Lower leg skin (tissue), 4 donors: ENCODE data around the gene SLC35F3. TPM values are rescaled to one million over a fixed set of nuclear protein-coding genes. Genes with fewer than 3 reads are reported as not detected.
"Not testable (repeated sequence)": the region's sequence is repeated elsewhere in the genome, so short reads cannot be mapped to it uniquely, and the experiment has no call there.

Source experiments
- DNase-seq, 2 donors: peaks; one replicate each; pipeline ENCODE4 v3.0.0-alpha.2; 2019; ENCODE audit warnings: low spot score in 2 of 2
- H3K4me3 ChIP-seq: fragments of 200-600 bp; sonication (generic); 2 replicates; pipeline ENCODE4 v1.5.1; 2017; ENCODE audit warnings: mild to moderate bottlenecking, low read depth; ENCODE audit not compliant: poor library complexity, severe bottlenecking
- POLR2A ChIP-seq, 2 donors: fragments of 450-650 bp; IDR thresholded peaks; one replicate each; pipeline ENCODE4 v1.6.1; 2016 to 2017; ENCODE audit warnings: antibody characterized with exemption in 2 of 2, mild to moderate bottlenecking in 1 of 2, moderate library complexity in 1 of 2
- WGBS, 2 donors: methylation state at CpG; one replicate each; pipeline ENCODE4 v1.1.5; 2018; 5-methylcytosine and 5-hydroxymethylcytosine counted together
- intact Hi-C: fragments of 100-400 bp; cut with DNase I; formaldehyde crosslinking; loops from one replicate; pipeline ENCODE4 v1.15.0; 2023; ENCODE audit warnings: low total_unique reads
- total RNA-seq, 4 donors: library from RNA; depleted of rRNA; stranded (reverse); fragments of >200 nt; gene quantifications; one replicate each; pipeline ENCODE4 v1.1.0, GENCODE V29; 2016
- TF ChIP-seq, protein P1 (sequence below), 3 donors: fragments of 450-650 bp; IDR thresholded peaks; one replicate each; pipeline ENCODE4 v1.5.1; 2016; ENCODE audit warnings: antibody characterized with exemption in 3 of 3, mild to moderate bottlenecking in 3 of 3, moderate library complexity in 2 of 3

The SLC35F3 gene
- total RNA-seq, 4 donors from 2014 or later, result 0.42 to 0.83 (median 0.64) TPM

DNA sequence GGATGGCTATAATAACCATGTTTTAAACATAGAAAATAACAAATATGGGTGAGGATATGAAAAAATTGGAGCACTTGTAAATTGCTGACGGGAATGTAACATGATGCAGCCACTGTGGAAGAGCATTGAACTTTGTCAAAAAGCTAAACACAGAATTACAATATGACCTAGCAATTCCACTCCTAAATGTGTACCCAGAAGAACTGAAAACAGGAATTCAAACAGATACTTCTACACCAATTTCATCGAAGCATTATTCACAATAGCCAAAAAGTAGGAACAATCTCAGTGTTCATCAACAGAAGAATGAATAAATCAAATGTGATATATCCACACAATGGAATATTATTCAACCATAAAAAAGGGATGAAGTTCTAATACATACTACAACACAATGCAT is 436.1 kb downstream of the SLC35F3 start:
- TF ChIP-seq, protein P1, sequence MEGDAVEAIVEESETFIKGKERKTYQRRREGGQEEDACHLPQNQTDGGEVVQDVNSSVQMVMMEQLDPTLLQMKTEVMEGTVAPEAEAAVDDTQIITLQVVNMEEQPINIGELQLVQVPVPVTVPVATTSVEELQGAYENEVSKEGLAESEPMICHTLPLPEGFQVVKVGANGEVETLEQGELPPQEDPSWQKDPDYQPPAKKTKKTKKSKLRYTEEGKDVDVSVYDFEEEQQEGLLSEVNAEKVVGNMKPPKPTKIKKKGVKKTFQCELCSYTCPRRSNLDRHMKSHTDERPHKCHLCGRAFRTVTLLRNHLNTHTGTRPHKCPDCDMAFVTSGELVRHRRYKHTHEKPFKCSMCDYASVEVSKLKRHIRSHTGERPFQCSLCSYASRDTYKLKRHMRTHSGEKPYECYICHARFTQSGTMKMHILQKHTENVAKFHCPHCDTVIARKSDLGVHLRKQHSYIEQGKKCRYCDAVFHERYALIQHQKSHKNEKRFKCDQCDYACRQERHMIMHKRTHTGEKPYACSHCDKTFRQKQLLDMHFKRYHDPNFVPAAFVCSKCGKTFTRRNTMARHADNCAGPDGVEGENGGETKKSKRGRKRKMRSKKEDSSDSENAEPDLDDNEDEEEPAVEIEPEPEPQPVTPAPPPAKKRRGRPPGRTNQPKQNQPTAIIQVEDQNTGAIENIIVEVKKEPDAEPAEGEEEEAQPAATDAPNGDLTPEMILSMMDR (IDR thresholded peaks at IDR 0.05), result no peak
- no peak for TF ChIP-seq POLR2A (IDR thresholded peaks at IDR 0.05)
- no peak for DNase-seq
- intact Hi-C loops, result no loop called here
- no peak overlapping the region for H3K4me3 ChIP-seq
- 89 to 97% methylated on average over 2 of the region's 2 CpGs for WGBS, 2 donors

DNA sequence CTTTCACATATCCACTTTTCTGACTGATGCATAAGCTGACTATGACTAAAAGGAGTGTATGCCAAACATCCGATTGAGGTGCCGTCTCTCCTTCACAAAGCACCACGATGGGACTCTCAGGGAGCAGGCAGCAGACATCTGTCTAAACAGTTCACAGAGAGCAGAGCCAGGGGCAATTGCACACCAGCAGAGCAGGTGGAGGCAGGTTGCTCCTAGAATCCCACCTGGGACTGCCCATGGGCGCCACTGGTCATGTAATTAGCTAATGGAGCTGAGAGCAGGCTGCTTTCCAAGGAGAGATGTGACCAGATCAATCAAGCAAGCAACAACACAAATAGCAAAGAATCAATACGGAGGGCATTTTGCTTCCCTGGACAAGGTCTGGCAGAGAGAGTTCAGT is 438.3 kb downstream of the SLC35F3 start:
- intact Hi-C loops, result no loop called here
- no peak for TF ChIP-seq POLR2A (IDR thresholded peaks at IDR 0.05)
- TF ChIP-seq, protein P1 (IDR thresholded peaks at IDR 0.05), result no peak
- no peak overlapping the region for H3K4me3 ChIP-seq
- 36 to 51% methylated on average over 5 of the region's 5 CpGs for WGBS, 2 donors
- DNase-seq, result no peak

- no peak overlapping the region for H3K4me3 ChIP-seq
- TF ChIP-seq POLR2A (IDR thresholded peaks at IDR 0.05), result no peak
- TF ChIP-seq, protein P1 (IDR thresholded peaks at IDR 0.05), result no peak
- no peak for DNase-seq
- intact Hi-C loops, result no loop called here
- 90 to 100% methylated on average over 1 of the region's 1 CpG for WGBS, 2 donors
These were observed 440.8 kb downstream of the SLC35F3 start for GRCh38 chr1:234345237-234345636.

- intact Hi-C loops, result no loop called here
- no peak for TF ChIP-seq POLR2A (IDR thresholded peaks at IDR 0.05)
- TF ChIP-seq, protein P1 (IDR thresholded peaks at IDR 0.05), result no peak
- no peak overlapping the region for H3K4me3 ChIP-seq
- 60 to 63% methylated on average over 4 of the region's 4 CpGs for WGBS, 2 donors
- no peak for DNase-seq
These were observed 444.5 kb downstream of the SLC35F3 start for GRCh38 chr1:234348964-234349363.

GRCh38 chr1:234355782-234356510 is 451.5 kb downstream of the SLC35F3 start:
- WGBS, 2 donors, result 88 to 95% methylated on average over 3 of the region's 3 CpGs
- TF ChIP-seq, protein P1 (IDR thresholded peaks at IDR 0.05), result no peak
- TF ChIP-seq POLR2A (IDR thresholded peaks at IDR 0.05), result no peak
- intact Hi-C loops, result no loop called here
- H3K4me3 ChIP-seq, result no peak overlapping the region
- DNase-seq, result no peak

GRCh38 chr1:234356615-234357269 is 452.3 kb downstream of the SLC35F3 start:
- intact Hi-C loops, H3K4me3 ChIP-seq, DNase-seq: not testable (repeated sequence)
- WGBS, 2 donors, result 44 to 59% methylated on average over 35 of the region's 35 CpGs
